HepG2 (cell line): ENCODE measurements around the gene PHIP. TPM values are rescaled to one million over a fixed set of nuclear protein-coding genes. Genes with fewer than 3 reads are reported as not detected.

Source experiments
- ATAC-seq: fragments of 200-7000 bp; cut with Tn5 transposase; 3 replicates; pipeline ENCODE4 v1.9.1; 2020; ENCODE audit warnings: mild to moderate bottlenecking, moderate library complexity
- BruUV-seq: library from RNA; stranded (reverse); fragments of 400-500 nt; replicated peaks from 2 replicates; lab custom pipeline; 2021; lab: Mats Ljungman, UMichigan
- CTCF ChIA-PET: fragments of 300-600 bp; formaldehyde crosslinking; extraction: SDS; loops from one replicate; lab custom pipeline; 2021; ENCODE audit warnings: low total read pairs, inconsistent platforms, low intra/inter-chr PET ratio; lab: Yijun Ruan, JAX
- POLR2A ChIA-PET: fragments of 350-600 bp; sonication (Branson Sonifier 250); formaldehyde crosslinking; loops from one replicate; lab custom pipeline; 2020; ENCODE audit warnings: antibody characterized with exemption, inconsistent platforms; lab: Yijun Ruan, JAX
- DNase-seq: peaks from one replicate; pipeline ENCODE4 v3.0.0-alpha.2; 2015; ENCODE audit warnings: low spot score
- FAIRE-seq: peaks from 3 replicates; lab custom pipeline; 2011; peaks lifted over from hg19 to GRCh38; lab: Jason Lieb, UNC
- H2AFZ ChIP-seq: one replicate; pipeline ENCODE4 v1.6.1; 2011; ENCODE audit warnings: low read length, inconsistent platforms
- H3K27ac ChIP-seq: fragments of 300-600 bp; 3 replicates; pipeline ENCODE4 v1.8.0; 2011; ENCODE audit warnings: mixed run types, mild to moderate bottlenecking, mixed read lengths, low read length, inconsistent platforms; ENCODE audit not compliant: insufficient read depth; ENCODE audit errors: extremely low read length
- H3K27me3 ChIP-seq, 2 experiments: fragments of 200-600 bp in 1 of 2; 2 replicates in 1 of 2; 3 replicates in 1 of 2; pipeline versions ENCODE4 v1.6.0 to v1.8.0; 2011; ENCODE audit warnings: low read length in 2 of 2, mild to moderate bottlenecking in 2 of 2, moderate library complexity in 2 of 2, inconsistent platforms in 1 of 2; ENCODE audit not compliant: insufficient read depth in 2 of 2, control insufficient read depth in 1 of 2
- H3K36me3 ChIP-seq, 2 experiments: fragments of 200-600 bp in 1 of 2; replicated peaks in 1 of 2; 2 replicates in 1 of 2; 3 replicates in 1 of 2; pipeline versions ENCODE4 v1.5.1 to v1.8.0; 2011; ENCODE audit warnings: low read length in 2 of 2, inconsistent platforms in 1 of 2; ENCODE audit not compliant: insufficient read depth in 2 of 2, control insufficient read depth in 1 of 2
- H3K4me1 ChIP-seq: 2 replicates; pipeline ENCODE4 v1.5.1; 2012; ENCODE audit warnings: low read length, inconsistent platforms; ENCODE audit not compliant: insufficient read depth
- H3K4me2 ChIP-seq: 2 replicates; pipeline ENCODE4 v1.6.0; 2011; ENCODE audit warnings: low read depth, low read length, inconsistent platforms
- H3K4me3 ChIP-seq, 3 experiments: fragments of 200-600 bp in 1 of 3; sonication (generic), shearing (Covaris generic) in 1 of 3; replicated peaks in 1 of 3; 2 replicates each; pipeline ENCODE4 v1.5.1; 2011 to 2016; ENCODE audit warnings: low read length in 3 of 3, inconsistent platforms in 2 of 3, low read depth in 2 of 3, mild to moderate bottlenecking in 2 of 3, control low read depth in 1 of 3, mixed read lengths in 1 of 3; ENCODE audit not compliant: insufficient read depth in 1 of 3
- H3K79me2 ChIP-seq: one replicate; pipeline ENCODE4 v1.6.1; 2011; ENCODE audit warnings: low read length, inconsistent platforms; ENCODE audit not compliant: insufficient read depth
- H3K9ac ChIP-seq: 2 replicates; pipeline ENCODE4 v1.6.0; 2011; ENCODE audit warnings: mild to moderate bottlenecking, low read depth, low read length, inconsistent platforms; ENCODE audit not compliant: insufficient read depth
- H3K9me3 ChIP-seq: 2 replicates; pipeline ENCODE4 v1.5.1; 2012; ENCODE audit warnings: mild to moderate bottlenecking, low read length
- H4K20me1 ChIP-seq: 2 replicates; pipeline ENCODE4 v1.6.0; 2011; ENCODE audit warnings: inconsistent platforms, mild to moderate bottlenecking, low read length, moderate library complexity; ENCODE audit not compliant: insufficient read depth
- ARNT ChIP-seq: fragments of 450-650 bp; IDR thresholded peaks from 2 replicates; pipeline ENCODE4 v1.6.1; 2017
- CREB1 ChIP-seq, 2 experiments: fragments of 450-650 bp in 1 of 2; IDR thresholded peaks; 2 replicates each; pipeline ENCODE4 v1.6.1; 2016 to 2017; ENCODE audit warnings: control low read depth in 1 of 2, mild to moderate bottlenecking in 1 of 2, missing compliant biosample characterization in 1 of 2, missing genetic modification characterization in 1 of 2
- ETS1 ChIP-seq: sonication (generic); formaldehyde crosslinking; IDR thresholded peaks from 2 replicates; pipeline ENCODE4 v1.4.0; 2020; ENCODE audit warnings: missing genetic modification reagents
- FIP1L1 ChIP-seq: fragments of 200-400 bp; formaldehyde crosslinking; IDR thresholded peaks from 2 replicates; pipeline ENCODE4 v1.6.1; 2018; ENCODE audit warnings: low read depth, mild to moderate bottlenecking, low read length, moderate library complexity, borderline replicate concordance; ENCODE audit not compliant: insufficient read depth
- FOXA1 ChIP-seq, 2 experiments: fragments of 450-650 bp in 1 of 2; sonication (generic) in 1 of 2; formaldehyde crosslinking in 1 of 2; IDR thresholded peaks; 2 replicates each; pipeline versions ENCODE4 v1.4.0 to v1.6.1; 2016 to 2020; ENCODE audit warnings: missing genetic modification reagents in 1 of 2
- HDAC1 ChIP-seq: sonication (generic); formaldehyde crosslinking; IDR thresholded peaks from 2 replicates; pipeline ENCODE4 v1.5.1; 2020; ENCODE audit warnings: mild to moderate bottlenecking, missing genetic modification reagents
- HNRNPLL ChIP-seq: fragments of 200-400 bp; formaldehyde crosslinking; IDR thresholded peaks from 2 replicates; pipeline ENCODE4 v1.6.1; 2017; ENCODE audit warnings: mild to moderate bottlenecking, low read depth, low read length; ENCODE audit not compliant: poor library complexity, severe bottlenecking
- KAT7 ChIP-seq: IDR thresholded peaks from 2 replicates; pipeline ENCODE4 v1.6.1; 2018; ENCODE audit warnings: borderline replicate concordance, missing compliant biosample characterization
- MATR3 ChIP-seq: sonication (generic); formaldehyde crosslinking; IDR thresholded peaks from 2 replicates; pipeline ENCODE4 v1.4.0; 2020; ENCODE audit warnings: missing genetic modification reagents
- POLR2AphosphoS5 ChIP-seq: IDR thresholded peaks from 2 replicates; pipeline ENCODE4 v1.6.1; 2012; ENCODE audit warnings: low read depth, low read length
- RELA ChIP-seq: sonication (generic); formaldehyde crosslinking; IDR thresholded peaks from 2 replicates; pipeline ENCODE4 v1.4.0; 2020; ENCODE audit warnings: missing genetic modification reagents
- SPEN ChIP-seq: sonication (generic); formaldehyde crosslinking; IDR thresholded peaks from 2 replicates; pipeline ENCODE4 v1.5.1; 2020; ENCODE audit warnings: low read depth, mild to moderate bottlenecking, missing genetic modification reagents
- TARDBP ChIP-seq: sonication (generic); formaldehyde crosslinking; IDR thresholded peaks from 2 replicates; pipeline ENCODE4 v1.8.0; 2022; ENCODE audit warnings: mild to moderate bottlenecking, missing genetic modification reagents
- ZBTB37 ChIP-seq: sonication (generic); formaldehyde crosslinking; IDR thresholded peaks from 2 replicates; pipeline ENCODE4 v1.4.0; 2020; ENCODE audit warnings: mild to moderate bottlenecking, missing genetic modification reagents
- ZNF326 ChIP-seq: sonication (generic); formaldehyde crosslinking; IDR thresholded peaks from 2 replicates; pipeline ENCODE4 v1.4.0; 2020; ENCODE audit warnings: missing genetic modification reagents, borderline replicate concordance
- ZNF501 ChIP-seq: sonication (generic); formaldehyde crosslinking; IDR thresholded peaks from 2 replicates; pipeline ENCODE4 v1.5.1; 2020; ENCODE audit warnings: mild to moderate bottlenecking, moderate library complexity, missing genetic modification reagents
- ZNF567 ChIP-seq: sonication (generic); formaldehyde crosslinking; IDR thresholded peaks from 2 replicates; pipeline ENCODE4 v1.8.1; 2023; ENCODE audit warnings: mild to moderate bottlenecking, missing genetic modification reagents, borderline replicate concordance
- ZNF619 ChIP-seq: sonication (generic); formaldehyde crosslinking; IDR thresholded peaks from 2 replicates; pipeline ENCODE4 v1.4.0; 2020; ENCODE audit warnings: mild to moderate bottlenecking, missing genetic modification reagents
- ZNF691 ChIP-seq: sonication (generic); formaldehyde crosslinking; IDR thresholded peaks from 2 replicates; pipeline ENCODE4 v1.4.0; 2020; ENCODE audit warnings: missing genetic modification reagents, low read depth, mild to moderate bottlenecking, borderline replicate concordance
- WGBS: methylation state at CpG from one replicate; pipeline ENCODE4 v1.1.6; 2017; ENCODE audit warnings: low lambda C conversion rate; 5-methylcytosine and 5-hydroxymethylcytosine counted together
- in situ Hi-C: cut with HindIII; loops from 2 replicates; pipeline ENCODE4 v1.10.0; 2017; ENCODE audit warnings: low pct_unique_long_range_greater_than_20kb; ENCODE audit not compliant: extremely low pct_ligation_motif_present
- intact Hi-C: fragments of 100-400 bp; cut with micrococcal nuclease; formaldehyde crosslinking; loops from one replicate; pipeline ENCODE4 v1.10.0; 2022; ENCODE audit not compliant: unreplicated experiment
- polyA plus RNA-seq, 8 experiments: library from polyadenylated mRNA; depleted of rRNA in 3 of 8; stranded (reverse) in 7 of 8; unstranded in 1 of 8; fragments of >200 nt; fragmentation: Illumina TruSeq in 4 of 8; extraction: Trizol in 4 of 8; gene quantifications; 2 replicates each; pipeline versions ENCODE4 v1.2.1 to v1.2.3, GENCODE V29; 2011 to 2016; ENCODE audit warnings: low read depth in 4 of 8, missing spikeins in 1 of 8, mixed read lengths in 1 of 8; ENCODE audit not compliant: insufficient read depth in 1 of 8
- total RNA-seq, 5 experiments: library from RNA; depleted of rRNA; stranded (reverse); fragments of >200 nt; fragmentation: Illumina TruSeq; extraction: Trizol; gene quantifications; 2 replicates each; pipeline ENCODE4 v1.2.3, GENCODE V29; 2016; ENCODE audit warnings: low read depth in 1 of 5

Gene PHIP
- total and polyA plus RNA-seq, 2 of the 13 experiments (the other 11 are each of a cell fraction or from before 2014, with no cell fraction given): 6.5 to 23.5 TPM

- in situ Hi-C loops (no loop called here), intact Hi-C loops (no loop called here)
- Histone ChIP-seq H3K4me1 (no peaks in the 10 kb centered on the region), H3K4me2 (no peak overlapping the region), H3K9me3 (no peaks in the 10 kb centered on the region), H3K36me3 (peaks cover 4 to 18% of the 10 kb centered on the region in 2 experiments; a peak in 4 of 5 replicates), H3K27ac (no peak overlapping the region), H3K4me3 (no peak overlapping the region), H4K20me1 (no peaks in the 10 kb centered on the region), H3K79me2 (no peaks in the 10 kb centered on the region), H3K27me3 (no peaks in the 10 kb centered on the region), H3K9ac (no peak overlapping the region), H2AFZ (no peak overlapping the region)
- DNase-seq (no peak), FAIRE-seq (no peak), ATAC-seq (no peak)
- BruUV-seq: no TSS peak
- ChIA-PET POLR2A (no interaction called here), CTCF (no interaction called here)
- WGBS: 98% methylated on average over 2 of the region's 2 CpGs
- TF ChIP-seq MATR3 (CRISPR knock-in tag): no peak
- TF ChIP-seq ZNF326 (CRISPR knock-in tag): no peak
- TF ChIP-seq ZNF567 (CRISPR knock-in tag): no peak
- no peak for TF ChIP-seq ETS1 (CRISPR knock-in tag)
- no peak for TF ChIP-seq ZNF501 (CRISPR knock-in tag)
- TF ChIP-seq ZNF619 (CRISPR knock-in tag): no peak
- TF ChIP-seq HDAC1 (CRISPR knock-in tag): no peak
- no peak for TF ChIP-seq CREB1 (IDR thresholded peaks at IDR 0.05)
- TF ChIP-seq CREB1 (CRISPR knock-in tag; IDR thresholded peaks at IDR 0.05): no peak
- TF ChIP-seq HNRNPLL: no peak
- no peak for TF ChIP-seq POLR2AphosphoS5
- TF ChIP-seq FIP1L1: no peak
- no peak for TF ChIP-seq SPEN (CRISPR knock-in tag)
- TF ChIP-seq ZBTB37: no peak
- no peak for TF ChIP-seq RELA (CRISPR knock-in tag)
- TF ChIP-seq ARNT: no peak
- TF ChIP-seq KAT7 (CRISPR knock-in tag): no peak
- TF ChIP-seq TARDBP (CRISPR knock-in tag): no peak
- no peak for TF ChIP-seq ZNF691 (CRISPR knock-in tag)
- no peak for TF ChIP-seq FOXA1 (IDR thresholded peaks at IDR 0.05)
- no peak for TF ChIP-seq FOXA1 (CRISPR knock-in tag; IDR thresholded peaks at IDR 0.05)
- TF ChIP-seq, all 625 proteins: peak for 0
Observed at GRCh38 chr6:78936515-78936914, 141.5 kb downstream of the PHIP start.
